ENCODE data around the gene AHCYL2. TPM values are rescaled to one million over a fixed set of nuclear protein-coding genes. Genes with fewer than 3 reads are reported as not detected.
"Not testable (repeated sequence)": the region's sequence is repeated elsewhere in the genome, so short reads cannot be mapped to it uniquely, and the experiment has no call there.

Gene AHCYL2
- total and polyA plus RNA-seq, 4 donors = 44.6 to 138 (median 69.0) TPM

- H3K4me3 ChIP-seq (ENCODE audit: low read depth, low read length) = no peak overlapping the region
- H3K36me3 ChIP-seq (ENCODE audit: control insufficient read depth, insufficient read depth, low read length) = no peaks in the 10 kb centered on the region
- H3K4me1 ChIP-seq (ENCODE audit: control insufficient read depth, insufficient read depth, low read length) = no peaks in the 10 kb centered on the region
- no peak overlapping the region for H3K27ac ChIP-seq (ENCODE audit: low read depth, low read length)
- no peaks in the 10 kb centered on the region for H3K9me3 ChIP-seq (ENCODE audit: control insufficient read depth, insufficient read depth, low read length)
- 83% methylated on average over 1 of the region's 4 CpGs for WGBS (ENCODE audit: insufficient coverage)
- no peaks in the 10 kb centered on the region for H3K27me3 ChIP-seq (ENCODE audit: control insufficient read depth, insufficient read depth, low read length)
- no peak for DNase-seq (ENCODE audit: low read depth in 4 of 6, low spot score in 6 of 6)
These were observed 170.4 kb downstream of the AHCYL2 start for GRCh38 chr7:129394982-129395914.

- no CpG with 5 or more reads among the region's 1 CpG for WGBS (ENCODE audit: insufficient coverage)
- DNase-seq (ENCODE audit: low read depth in 4 of 6, low spot score in 6 of 6) = no peak
- Histone ChIP-seq H3K4me3 (ENCODE audit: low read depth, low read length) (no peak overlapping the region), H3K27me3 (ENCODE audit: control insufficient read depth, insufficient read depth, low read length) (no peaks in the 10 kb centered on the region), H3K4me1 (ENCODE audit: control insufficient read depth, insufficient read depth, low read length) (no peaks in the 10 kb centered on the region), H3K27ac (ENCODE audit: low read depth, low read length) (no peak overlapping the region), H3K9me3 (ENCODE audit: control insufficient read depth, insufficient read depth, low read length) (no peaks in the 10 kb centered on the region), H3K36me3 (ENCODE audit: control insufficient read depth, insufficient read depth, low read length) (peaks cover 8% of the 10 kb centered on the region)
These were observed 176.6 kb downstream of the AHCYL2 start for GRCh38 chr7:129401228-129401966.

DNA sequence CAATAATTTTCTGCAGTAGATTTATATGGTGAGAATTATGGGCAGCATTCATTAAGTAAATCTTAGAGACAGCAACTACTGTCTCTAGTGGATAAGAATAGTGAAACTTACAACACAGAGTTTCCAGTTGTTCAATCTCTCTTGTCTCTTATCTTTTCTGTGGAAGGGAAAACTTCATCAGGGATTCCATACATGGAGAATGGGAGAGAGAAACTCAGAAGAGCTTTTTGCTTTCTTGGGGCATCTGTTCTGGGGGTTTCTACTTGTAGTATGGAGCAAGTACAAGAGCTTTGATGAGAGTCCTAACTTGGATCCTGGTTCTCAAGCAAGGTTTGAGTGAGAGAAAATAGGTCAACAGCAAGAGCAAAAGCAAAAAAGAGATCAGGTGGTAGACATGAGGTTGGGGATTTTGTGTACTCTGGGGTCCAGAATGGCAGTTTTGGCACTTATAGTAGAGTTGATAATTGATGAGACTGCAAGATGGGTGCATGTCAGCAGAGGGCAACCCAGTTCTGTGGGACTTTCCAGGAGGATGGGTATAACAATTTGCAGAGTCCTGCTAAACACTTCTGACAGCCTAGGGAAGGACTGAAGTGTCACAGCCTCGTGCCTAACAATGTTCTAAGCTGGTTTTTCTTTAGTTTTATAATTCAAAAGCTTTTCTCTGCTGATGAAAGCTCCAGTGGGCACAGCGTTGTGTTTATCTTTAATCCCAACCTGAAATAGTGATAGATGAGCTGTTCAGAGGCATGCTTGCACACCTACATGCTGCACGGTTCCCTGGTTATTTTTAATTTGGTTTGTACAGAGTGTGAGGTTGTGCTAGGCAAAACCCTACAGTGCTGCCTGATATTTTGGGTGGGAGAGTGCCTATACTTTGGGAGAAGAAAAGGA, 177.4 kb downstream of the AHCYL2 start:
- H3K4me3 ChIP-seq (ENCODE audit: low read depth, low read length) = no peak overlapping the region
- DNase-seq (ENCODE audit: low read depth in 4 of 6, low spot score in 6 of 6) = no peak
- H3K9me3 ChIP-seq (ENCODE audit: control insufficient read depth, insufficient read depth, low read length) = no peaks in the 10 kb centered on the region
- H3K36me3 ChIP-seq (ENCODE audit: control insufficient read depth, insufficient read depth, low read length) = peaks cover 11% of the 10 kb centered on the region
- no peaks in the 10 kb centered on the region for H3K4me1 ChIP-seq (ENCODE audit: control insufficient read depth, insufficient read depth, low read length)
- 80% methylated on average over 1 of the region's 3 CpGs for WGBS (ENCODE audit: insufficient coverage)
- no peaks in the 10 kb centered on the region for H3K27me3 ChIP-seq (ENCODE audit: control insufficient read depth, insufficient read depth, low read length)
- no peak overlapping the region for H3K27ac ChIP-seq (ENCODE audit: low read depth, low read length)

GRCh38 chr7:129405527-129405926, 180.7 kb downstream of the AHCYL2 start:
- no peak for DNase-seq (ENCODE audit: low read depth in 4 of 6, low spot score in 6 of 6)
- H3K9me3 ChIP-seq (ENCODE audit: control insufficient read depth, insufficient read depth, low read length) = no peaks in the 10 kb centered on the region
- H3K4me3 ChIP-seq (ENCODE audit: low read depth, low read length) = no peak overlapping the region
- no peaks in the 10 kb centered on the region for H3K27me3 ChIP-seq (ENCODE audit: control insufficient read depth, insufficient read depth, low read length)
- peaks cover 11% of the 10 kb centered on the region for H3K36me3 ChIP-seq (ENCODE audit: control insufficient read depth, insufficient read depth, low read length)
- H3K27ac ChIP-seq (ENCODE audit: low read depth, low read length) = no peak overlapping the region
- H3K4me1 ChIP-seq (ENCODE audit: control insufficient read depth, insufficient read depth, low read length) = no peaks in the 10 kb centered on the region

DNA sequence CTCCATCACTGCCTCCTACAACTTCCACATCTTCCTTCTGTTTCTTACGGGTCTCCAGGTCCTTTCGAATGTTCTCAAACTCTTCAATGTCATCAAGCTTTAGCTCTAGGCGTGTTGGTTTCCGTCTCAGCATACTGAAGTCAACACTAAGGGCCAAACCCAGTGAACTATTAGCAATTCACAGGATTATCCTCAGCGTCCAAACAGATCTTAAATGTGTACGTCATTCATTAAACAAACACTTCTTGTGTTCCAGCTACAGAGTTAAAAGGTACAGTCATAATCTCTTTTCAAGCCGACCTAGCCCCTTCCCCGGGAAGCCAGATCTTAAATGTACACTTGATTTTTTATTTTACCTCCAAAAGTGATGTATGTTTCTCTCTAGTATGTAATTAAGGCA, 185.4 kb downstream of the AHCYL2 start:
- H3K4me3 ChIP-seq (ENCODE audit: low read depth, low read length); H3K27me3 ChIP-seq (ENCODE audit: control insufficient read depth, insufficient read depth, low read length); H3K4me1 ChIP-seq (ENCODE audit: control insufficient read depth, insufficient read depth, low read length); H3K9me3 ChIP-seq (ENCODE audit: control insufficient read depth, insufficient read depth, low read length); H3K27ac ChIP-seq (ENCODE audit: low read depth, low read length); DNase-seq (ENCODE audit: low read depth in 4 of 6, low spot score in 6 of 6): not testable (repeated sequence)
- 80% methylated on average over 6 of the region's 8 CpGs for whole genome bisulfite sequencing (ENCODE audit: insufficient coverage)
- H3K36me3 ChIP-seq (ENCODE audit: control insufficient read depth, insufficient read depth, low read length) = peaks cover 16% of the 10 kb centered on the region

DNA sequence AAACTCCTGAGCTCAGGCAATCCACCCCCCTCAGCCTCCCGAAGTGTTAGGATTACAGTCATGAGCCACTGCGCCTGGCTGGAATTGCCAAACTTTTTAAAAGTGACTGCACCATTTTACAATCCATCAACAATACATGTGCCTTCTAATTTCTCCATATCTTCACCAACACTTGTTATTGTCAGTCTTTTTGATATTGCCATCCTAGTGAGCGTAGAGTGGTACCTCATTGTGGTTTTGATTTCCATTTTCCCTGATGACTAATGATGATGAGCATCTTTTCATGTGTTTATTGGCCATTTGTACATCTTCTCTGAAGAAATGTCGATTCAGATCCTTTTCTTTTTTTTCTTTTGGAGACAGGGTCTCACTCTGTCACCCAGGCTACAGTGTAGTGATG, 187.7 kb downstream of the AHCYL2 start:
- H3K27me3 ChIP-seq (ENCODE audit: control insufficient read depth, insufficient read depth, low read length) = no peaks in the 10 kb centered on the region
- no peaks in the 10 kb centered on the region for H3K9me3 ChIP-seq (ENCODE audit: control insufficient read depth, insufficient read depth, low read length)
- H3K4me1 ChIP-seq (ENCODE audit: control insufficient read depth, insufficient read depth, low read length) = no peaks in the 10 kb centered on the region
- H3K27ac ChIP-seq (ENCODE audit: low read depth, low read length) = no peak overlapping the region
- WGBS (ENCODE audit: insufficient coverage) = 100% methylated on average over 3 of the region's 4 CpGs
- DNase-seq (ENCODE audit: low read depth in 4 of 6, low spot score in 6 of 6) = no peak
- H3K4me3 ChIP-seq (ENCODE audit: low read depth, low read length) = no peak overlapping the region
- peaks cover 20% of the 10 kb centered on the region for H3K36me3 ChIP-seq (ENCODE audit: control insufficient read depth, insufficient read depth, low read length)

DNA sequence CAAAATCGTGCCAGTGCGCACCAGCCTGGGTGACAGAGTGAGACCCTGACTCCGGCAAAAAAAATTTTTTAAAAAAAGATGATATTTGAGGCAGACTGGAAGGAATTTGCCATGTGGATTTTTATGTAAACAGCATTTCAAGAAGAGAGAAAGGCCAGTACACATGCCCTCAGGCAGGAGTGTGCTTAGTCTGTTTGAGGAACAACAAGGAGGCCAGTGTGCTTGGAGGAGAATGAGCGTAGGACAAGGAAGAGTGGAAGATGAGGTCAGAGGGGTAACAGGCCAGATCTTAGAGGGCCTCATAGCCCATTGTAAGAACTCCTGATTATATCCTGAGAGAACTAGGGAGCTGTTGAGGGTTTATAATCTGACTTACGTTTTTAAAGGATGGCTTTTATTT, 192.2 kb downstream of the AHCYL2 start:
- H3K36me3 ChIP-seq (ENCODE audit: control insufficient read depth, insufficient read depth, low read length) = peaks cover 22% of the 10 kb centered on the region
- H3K9me3 ChIP-seq (ENCODE audit: control insufficient read depth, insufficient read depth, low read length) = no peaks in the 10 kb centered on the region
- WGBS (ENCODE audit: insufficient coverage) = 86% methylated on average over 4 of the region's 5 CpGs
- H3K27me3 ChIP-seq (ENCODE audit: control insufficient read depth, insufficient read depth, low read length) = no peaks in the 10 kb centered on the region
- no peak for DNase-seq (ENCODE audit: low read depth in 4 of 6, low spot score in 6 of 6)
- no peak overlapping the region for H3K4me3 ChIP-seq (ENCODE audit: low read depth, low read length)
- no peaks in the 10 kb centered on the region for H3K4me1 ChIP-seq (ENCODE audit: control insufficient read depth, insufficient read depth, low read length)
- H3K27ac ChIP-seq (ENCODE audit: low read depth, low read length) = no peak overlapping the region

DNA sequence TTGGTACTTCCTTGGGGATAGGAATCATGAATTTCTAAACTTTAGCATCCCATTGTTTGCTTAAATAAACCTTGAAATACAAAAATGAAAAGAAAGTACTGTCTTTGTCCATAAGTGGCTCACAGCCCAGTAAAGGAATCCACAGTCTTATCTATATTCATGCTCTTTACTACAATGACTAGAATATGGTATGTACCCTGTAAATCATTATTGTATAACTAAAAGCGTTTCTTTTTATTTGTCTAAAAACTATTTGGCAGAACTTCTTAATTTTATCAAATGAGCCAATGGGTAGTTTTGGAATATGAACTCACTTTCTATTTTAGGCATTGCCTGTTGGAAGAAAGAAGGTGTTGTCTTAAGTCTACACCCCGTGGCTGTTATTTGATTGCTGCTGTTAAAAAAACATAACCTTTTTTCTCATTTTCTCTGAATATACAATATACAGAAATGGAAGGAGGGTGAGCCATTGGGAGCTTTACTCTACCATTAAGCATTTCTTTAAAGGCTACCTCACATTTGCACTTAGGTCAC, 197.0 kb downstream of the AHCYL2 start:
- WGBS (ENCODE audit: insufficient coverage) = no CpG with 5 or more reads among the region's 2 CpGs
- no peak for DNase-seq (ENCODE audit: low read depth in 4 of 6, low spot score in 6 of 6)
- no peak overlapping the region for H3K4me3 ChIP-seq (ENCODE audit: low read depth, low read length)
- no peak overlapping the region for H3K27ac ChIP-seq (ENCODE audit: low read depth, low read length)
- peaks cover 14% of the 10 kb centered on the region for H3K36me3 ChIP-seq (ENCODE audit: control insufficient read depth, insufficient read depth, low read length)
- no peaks in the 10 kb centered on the region for H3K9me3 ChIP-seq (ENCODE audit: control insufficient read depth, insufficient read depth, low read length)
- H3K27me3 ChIP-seq (ENCODE audit: control insufficient read depth, insufficient read depth, low read length) = no peaks in the 10 kb centered on the region
- no peaks in the 10 kb centered on the region for H3K4me1 ChIP-seq (ENCODE audit: control insufficient read depth, insufficient read depth, low read length)

- WGBS (ENCODE audit: insufficient coverage) = 90% methylated on average over 2 of the region's 4 CpGs
- Histone ChIP-seq H3K36me3 (ENCODE audit: control insufficient read depth, insufficient read depth, low read length) (peaks cover 14% of the 10 kb centered on the region), H3K27me3 (ENCODE audit: control insufficient read depth, insufficient read depth, low read length) (no peaks in the 10 kb centered on the region), H3K4me3 (ENCODE audit: low read depth, low read length) (no peak overlapping the region), H3K4me1 (ENCODE audit: control insufficient read depth, insufficient read depth, low read length) (no peaks in the 10 kb centered on the region), H3K9me3 (ENCODE audit: control insufficient read depth, insufficient read depth, low read length) (no peaks in the 10 kb centered on the region), H3K27ac (ENCODE audit: low read depth, low read length) (no peak overlapping the region)
- DNase-seq (ENCODE audit: low read depth in 4 of 6, low spot score in 6 of 6) = no peak
These were observed 197.9 kb downstream of the AHCYL2 start for GRCh38 chr7:129422727-129423126.
